Stimulated activated CD4-positive, alpha-beta T cell treated with anti-CD3 and anti-CD28 coated beads, TNF-alpha, amount 100 ng/mL, for 24 hours (primary cell): Measurements from ENCODE around the gene MARCHF2.

Experiments used
- DNase-seq, 3 experiments: peaks; one replicate each; pipeline ENCODE4 v3.0.0-alpha.2; 2020; ENCODE audit warnings: low read depth in 3 of 3

MARCHF2 gene

GRCh38 chr19:8477889-8478288 lies 64.8 kb downstream of the MARCHF2 start:
- DNase-seq = no peak

GRCh38 chr19:8478598-8478997 lies 65.5 kb downstream of the MARCHF2 start:
- no peak for DNase-seq

- DNase-seq = no peak
Observed at GRCh38 chr19:8481201-8481600, 68.1 kb downstream of the MARCHF2 start.

- no peak for DNase-seq
Observed at GRCh38 chr19:8481616-8482015, 68.5 kb downstream of the MARCHF2 start.

GRCh38 chr19:8482696-8483095 lies 69.6 kb downstream of the MARCHF2 start:
- DNase-seq = no peak

GRCh38 chr19:8483165-8483564 lies 70.1 kb downstream of the MARCHF2 start:
- no peak for DNase-seq

GRCh38 chr19:8484331-8484894 lies 71.3 kb downstream of the MARCHF2 start:
- no peak for DNase-seq

GRCh38 chr19:8485561-8486371 lies 72.7 kb downstream of the MARCHF2 start:
- no peak for DNase-seq

GRCh38 chr19:8486661-8487136 lies 73.6 kb downstream of the MARCHF2 start:
- DNase-seq = no peak

GRCh38 chr19:8487137-8487851 lies 74.2 kb downstream of the MARCHF2 start:
- DNase-seq = peak in 2 of 3 experiments; percentile 21 to 42

- DNase-seq = no peak
Observed at GRCh38 chr19:8488365-8488764, 75.3 kb downstream of the MARCHF2 start.
